ENCODE measurements around the gene NTM. TPM values are rescaled to one million over a fixed set of nuclear protein-coding genes. Genes with fewer than 3 reads are reported as not detected.

NTM gene
- polyA plus RNA-seq, 1 donor from 2014 or later = 39.4 TPM

DNA sequence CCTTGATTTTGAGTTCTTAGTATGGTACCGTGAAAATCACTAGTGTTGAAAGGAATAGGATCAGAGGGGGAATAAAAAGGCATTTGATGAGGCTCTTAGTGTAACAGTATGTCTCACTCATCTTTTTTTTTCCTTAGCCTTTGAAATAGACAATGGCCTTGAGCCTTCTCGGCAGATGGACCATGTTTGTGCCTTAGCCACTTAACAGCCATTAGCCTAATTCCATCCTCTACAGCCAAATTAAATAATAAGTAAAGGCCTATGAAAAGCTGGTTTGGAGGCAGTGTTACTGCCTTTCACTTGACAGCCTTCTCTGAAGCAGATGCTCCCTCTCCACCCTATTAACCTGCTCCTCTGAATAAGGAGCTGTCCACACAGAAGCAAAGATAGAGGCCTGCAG is 580.7 kb downstream of the NTM start:
- Histone ChIP-seq H3K9me2 (ENCODE audit: insufficient read depth, low read length) (no peaks in the 10 kb centered on the region), H3K9ac (ENCODE audit: low read length) (no peak overlapping the region), H3K27ac (ENCODE audit: low read length) (no peak overlapping the region), H3K36me3 (ENCODE audit: insufficient read depth, low read length) (no peaks in the 10 kb centered on the region), H3K4me2 (ENCODE audit: low read length) (no peak overlapping the region), H3K9me3 (ENCODE audit: low read length) (no peaks in the 10 kb centered on the region), H2AFZ (ENCODE audit: low read depth, low read length) (no peak overlapping the region), H3K4me3 (ENCODE audit: low read length) (no peak overlapping the region), H3F3A (ENCODE audit: insufficient read depth, low read length, poor library complexity, severe bottlenecking) (no peaks in the 10 kb centered on the region), H4K20me1 (ENCODE audit: insufficient read depth) (no peaks in the 10 kb centered on the region), H3K79me2 (replicated peaks; ENCODE audit: insufficient read depth, low read length) (no peaks in the 10 kb centered on the region), H3K27me3 (ENCODE audit: insufficient read depth, low read depth, low read length) (no peaks in the 10 kb centered on the region)
- TF ChIP-seq RAD21 (conservative IDR thresholded peaks at IDR 0.05) (no peak), POLR2AphosphoS5 (IDR thresholded peaks at IDR 0.05) (no peak), EZH2 (IDR thresholded peaks at IDR 0.05; ENCODE audit: borderline replicate concordance, insufficient read depth, low read length, poor library complexity, severe bottlenecking) (no peak), MXI1 (conservative IDR thresholded peaks at IDR 0.05; ENCODE audit: poor library complexity, severe bottlenecking) (no peak), TAF1 (IDR thresholded peaks at IDR 0.05; ENCODE audit: low read depth) (no peak), SMC3 (conservative IDR thresholded peaks at IDR 0.05; ENCODE audit: poor library complexity) (no peak), EP300 (conservative IDR thresholded peaks at IDR 0.05; ENCODE audit: poor library complexity, severe bottlenecking) (no peak)
- TF ChIP-seq, protein P1, sequence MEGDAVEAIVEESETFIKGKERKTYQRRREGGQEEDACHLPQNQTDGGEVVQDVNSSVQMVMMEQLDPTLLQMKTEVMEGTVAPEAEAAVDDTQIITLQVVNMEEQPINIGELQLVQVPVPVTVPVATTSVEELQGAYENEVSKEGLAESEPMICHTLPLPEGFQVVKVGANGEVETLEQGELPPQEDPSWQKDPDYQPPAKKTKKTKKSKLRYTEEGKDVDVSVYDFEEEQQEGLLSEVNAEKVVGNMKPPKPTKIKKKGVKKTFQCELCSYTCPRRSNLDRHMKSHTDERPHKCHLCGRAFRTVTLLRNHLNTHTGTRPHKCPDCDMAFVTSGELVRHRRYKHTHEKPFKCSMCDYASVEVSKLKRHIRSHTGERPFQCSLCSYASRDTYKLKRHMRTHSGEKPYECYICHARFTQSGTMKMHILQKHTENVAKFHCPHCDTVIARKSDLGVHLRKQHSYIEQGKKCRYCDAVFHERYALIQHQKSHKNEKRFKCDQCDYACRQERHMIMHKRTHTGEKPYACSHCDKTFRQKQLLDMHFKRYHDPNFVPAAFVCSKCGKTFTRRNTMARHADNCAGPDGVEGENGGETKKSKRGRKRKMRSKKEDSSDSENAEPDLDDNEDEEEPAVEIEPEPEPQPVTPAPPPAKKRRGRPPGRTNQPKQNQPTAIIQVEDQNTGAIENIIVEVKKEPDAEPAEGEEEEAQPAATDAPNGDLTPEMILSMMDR (IDR thresholded peaks at IDR 0.05; ENCODE audit: poor library complexity, severe bottlenecking) = no peak
- TF ChIP-seq, protein P2, sequence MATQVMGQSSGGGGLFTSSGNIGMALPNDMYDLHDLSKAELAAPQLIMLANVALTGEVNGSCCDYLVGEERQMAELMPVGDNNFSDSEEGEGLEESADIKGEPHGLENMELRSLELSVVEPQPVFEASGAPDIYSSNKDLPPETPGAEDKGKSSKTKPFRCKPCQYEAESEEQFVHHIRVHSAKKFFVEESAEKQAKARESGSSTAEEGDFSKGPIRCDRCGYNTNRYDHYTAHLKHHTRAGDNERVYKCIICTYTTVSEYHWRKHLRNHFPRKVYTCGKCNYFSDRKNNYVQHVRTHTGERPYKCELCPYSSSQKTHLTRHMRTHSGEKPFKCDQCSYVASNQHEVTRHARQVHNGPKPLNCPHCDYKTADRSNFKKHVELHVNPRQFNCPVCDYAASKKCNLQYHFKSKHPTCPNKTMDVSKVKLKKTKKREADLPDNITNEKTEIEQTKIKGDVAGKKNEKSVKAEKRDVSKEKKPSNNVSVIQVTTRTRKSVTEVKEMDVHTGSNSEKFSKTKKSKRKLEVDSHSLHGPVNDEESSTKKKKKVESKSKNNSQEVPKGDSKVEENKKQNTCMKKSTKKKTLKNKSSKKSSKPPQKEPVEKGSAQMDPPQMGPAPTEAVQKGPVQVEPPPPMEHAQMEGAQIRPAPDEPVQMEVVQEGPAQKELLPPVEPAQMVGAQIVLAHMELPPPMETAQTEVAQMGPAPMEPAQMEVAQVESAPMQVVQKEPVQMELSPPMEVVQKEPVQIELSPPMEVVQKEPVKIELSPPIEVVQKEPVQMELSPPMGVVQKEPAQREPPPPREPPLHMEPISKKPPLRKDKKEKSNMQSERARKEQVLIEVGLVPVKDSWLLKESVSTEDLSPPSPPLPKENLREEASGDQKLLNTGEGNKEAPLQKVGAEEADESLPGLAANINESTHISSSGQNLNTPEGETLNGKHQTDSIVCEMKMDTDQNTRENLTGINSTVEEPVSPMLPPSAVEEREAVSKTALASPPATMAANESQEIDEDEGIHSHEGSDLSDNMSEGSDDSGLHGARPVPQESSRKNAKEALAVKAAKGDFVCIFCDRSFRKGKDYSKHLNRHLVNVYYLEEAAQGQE (IDR thresholded peaks at IDR 0.05; ENCODE audit: borderline replicate concordance) = no peak

- Histone ChIP-seq H3K4me3 (ENCODE audit: low read length) (no peak overlapping the region), H2AFZ (ENCODE audit: low read depth, low read length) (no peak overlapping the region), H3K27ac (ENCODE audit: low read length) (no peak overlapping the region), H3K9ac (ENCODE audit: low read length) (no peak overlapping the region), H3K79me2 (replicated peaks; ENCODE audit: insufficient read depth, low read length) (no peaks in the 10 kb centered on the region), H3K9me2 (ENCODE audit: insufficient read depth, low read length) (no peaks in the 10 kb centered on the region), H3K36me3 (ENCODE audit: insufficient read depth, low read length) (no peaks in the 10 kb centered on the region), H3K4me2 (ENCODE audit: low read length) (no peak overlapping the region), H3K9me3 (ENCODE audit: low read length) (no peaks in the 10 kb centered on the region), H3K27me3 (ENCODE audit: insufficient read depth, low read depth, low read length) (no peaks in the 10 kb centered on the region), H4K20me1 (ENCODE audit: insufficient read depth) (no peaks in the 10 kb centered on the region), H3F3A (ENCODE audit: insufficient read depth, low read length, poor library complexity, severe bottlenecking) (peaks cover 6% of the 10 kb centered on the region)
- TF ChIP-seq, protein P1 (IDR thresholded peaks at IDR 0.05; ENCODE audit: poor library complexity, severe bottlenecking) = no peak
- TF ChIP-seq EP300 (conservative IDR thresholded peaks at IDR 0.05; ENCODE audit: poor library complexity, severe bottlenecking) (no peak), RAD21 (conservative IDR thresholded peaks at IDR 0.05) (no peak), EZH2 (IDR thresholded peaks at IDR 0.05; ENCODE audit: borderline replicate concordance, insufficient read depth, low read length, poor library complexity, severe bottlenecking) (no peak), MXI1 (conservative IDR thresholded peaks at IDR 0.05; ENCODE audit: poor library complexity, severe bottlenecking) (no peak), POLR2AphosphoS5 (IDR thresholded peaks at IDR 0.05) (no peak), SMC3 (conservative IDR thresholded peaks at IDR 0.05; ENCODE audit: poor library complexity) (no peak), TAF1 (IDR thresholded peaks at IDR 0.05; ENCODE audit: low read depth) (no peak)
- TF ChIP-seq, protein P2 (IDR thresholded peaks at IDR 0.05; ENCODE audit: borderline replicate concordance) = no peak
These were observed 583.7 kb downstream of the NTM start for GRCh38 chr11:131954146-131954545.

Measured in neural cell (in vitro differentiated cells).